Fibroblast of skin of left quadriceps (primary cell): ENCODE results near the gene CHRNA7.
"Not testable (repeated sequence)": the region's sequence is repeated elsewhere in the genome, so short reads cannot be mapped to it uniquely, and the experiment has no call there.

ENCODE experiments used
- DNase-seq, 2 experiments: peaks; one replicate each; pipeline ENCODE4 v3.0.0-alpha.2; 2013; ENCODE audit warnings: low read depth in 2 of 2

CHRNA7 gene

GRCh38 chr15:32193780-32194179 lies 163.5 kb downstream of the CHRNA7 start:
- DNase-seq = not testable (repeated sequence)

- not testable (repeated sequence) for DNase-seq
Observed at GRCh38 chr15:32196206-32196605, 165.9 kb downstream of the CHRNA7 start.

GRCh38 chr15:32198938-32199337 lies 168.6 kb downstream of the CHRNA7 start:
- DNase-seq = not testable (repeated sequence)

DNA sequence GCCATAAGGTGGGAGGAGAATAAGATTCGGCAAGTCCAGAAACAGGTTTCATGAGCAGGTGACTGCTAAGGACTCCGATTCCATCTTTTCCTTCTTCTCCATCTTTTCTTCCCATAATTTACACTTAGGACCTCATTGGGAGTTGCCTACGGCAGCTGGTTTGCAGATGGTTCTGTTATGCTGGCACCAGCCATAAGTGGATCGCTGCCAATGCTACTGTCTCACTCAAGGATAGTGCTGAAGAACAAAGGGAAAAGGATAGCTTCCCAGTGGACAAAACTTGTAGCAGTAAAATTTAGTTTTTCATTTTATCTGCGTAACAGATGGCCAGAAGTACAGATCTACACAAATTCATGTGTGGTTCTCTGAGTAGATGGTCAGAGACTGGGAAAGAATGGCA lies 178.8 kb downstream of the CHRNA7 start:
- not testable (repeated sequence) for DNase-seq

GRCh38 chr15:32218666-32219065 lies 188.4 kb downstream of the CHRNA7 start:
- DNase-seq = no peak
